Measurements from ENCODE around the gene SLC6A16.
A peak's percentile ranks its signal among the peaks of the same experiment; 100 is the strongest.

The SLC6A16 gene

DNA sequence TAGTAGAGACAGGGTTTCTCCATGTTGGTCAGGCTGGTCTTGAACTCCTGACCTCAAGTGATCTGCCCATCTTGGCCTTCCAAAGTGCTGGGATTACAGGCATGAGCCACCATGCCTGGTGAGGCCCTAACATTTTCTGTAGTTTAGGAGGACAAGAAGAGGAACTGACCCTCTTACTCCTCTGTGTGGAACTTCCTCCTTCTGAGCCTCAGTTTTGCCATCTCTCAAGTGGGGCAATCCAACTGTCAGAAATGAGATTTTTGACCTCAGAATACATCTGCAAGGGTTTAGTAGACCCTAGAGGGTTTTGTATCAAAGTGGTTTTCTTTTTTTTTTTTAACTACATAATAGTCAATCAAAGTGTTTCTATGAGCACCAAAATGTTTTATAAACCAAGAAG is 41.1 kb upstream of the SLC6A16 start:
- Histone ChIP-seq H3K9me3 (ENCODE audit: insufficient read depth, low read length) (peaks cover 17% of the 10 kb centered on the region), H4K20me1 (ENCODE audit: insufficient read depth, low read length) (no peaks in the 10 kb centered on the region), H3K9ac (ENCODE audit: low read length) (no peak overlapping the region), H3K27me3 (ENCODE audit: low read depth, low read length) (no peaks in the 10 kb centered on the region), H2AFZ (ENCODE audit: low read depth, low read length) (no peak overlapping the region), H3K4me3 (ENCODE audit: low read length) (no peak overlapping the region), H3K4me2 (ENCODE audit: low read length) (no peak overlapping the region), H3K27ac (ENCODE audit: low read length) (no peak overlapping the region), H3K36me3 (replicated peaks; ENCODE audit: low read depth, low read length) (peaks cover 15% of the 10 kb centered on the region), H3K4me1 (ENCODE audit: low read length) (peaks cover 22% of the 10 kb centered on the region), H3K79me2 (ENCODE audit: low read length) (no peaks in the 10 kb centered on the region)
- no peak for TF ChIP-seq EZH2phosphoT487 (IDR thresholded peaks at IDR 0.05; ENCODE audit: low read depth)
- TF ChIP-seq, protein P1, sequence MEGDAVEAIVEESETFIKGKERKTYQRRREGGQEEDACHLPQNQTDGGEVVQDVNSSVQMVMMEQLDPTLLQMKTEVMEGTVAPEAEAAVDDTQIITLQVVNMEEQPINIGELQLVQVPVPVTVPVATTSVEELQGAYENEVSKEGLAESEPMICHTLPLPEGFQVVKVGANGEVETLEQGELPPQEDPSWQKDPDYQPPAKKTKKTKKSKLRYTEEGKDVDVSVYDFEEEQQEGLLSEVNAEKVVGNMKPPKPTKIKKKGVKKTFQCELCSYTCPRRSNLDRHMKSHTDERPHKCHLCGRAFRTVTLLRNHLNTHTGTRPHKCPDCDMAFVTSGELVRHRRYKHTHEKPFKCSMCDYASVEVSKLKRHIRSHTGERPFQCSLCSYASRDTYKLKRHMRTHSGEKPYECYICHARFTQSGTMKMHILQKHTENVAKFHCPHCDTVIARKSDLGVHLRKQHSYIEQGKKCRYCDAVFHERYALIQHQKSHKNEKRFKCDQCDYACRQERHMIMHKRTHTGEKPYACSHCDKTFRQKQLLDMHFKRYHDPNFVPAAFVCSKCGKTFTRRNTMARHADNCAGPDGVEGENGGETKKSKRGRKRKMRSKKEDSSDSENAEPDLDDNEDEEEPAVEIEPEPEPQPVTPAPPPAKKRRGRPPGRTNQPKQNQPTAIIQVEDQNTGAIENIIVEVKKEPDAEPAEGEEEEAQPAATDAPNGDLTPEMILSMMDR (IDR thresholded peaks at IDR 0.05; ENCODE audit: low read depth, low read length): no peak

- no peaks in the 10 kb centered on the region for H3K79me2 ChIP-seq (ENCODE audit: low read length)
- H3K4me3 ChIP-seq (ENCODE audit: low read length): no peak overlapping the region
- no peaks in the 10 kb centered on the region for H3K27me3 ChIP-seq (ENCODE audit: low read depth, low read length)
- no peak for TF ChIP-seq EZH2phosphoT487 (IDR thresholded peaks at IDR 0.05; ENCODE audit: low read depth)
- TF ChIP-seq, protein P1 (IDR thresholded peaks at IDR 0.05; ENCODE audit: low read depth, low read length): no peak
- H4K20me1 ChIP-seq (ENCODE audit: insufficient read depth, low read length): no peaks in the 10 kb centered on the region
- no peak overlapping the region for H3K27ac ChIP-seq (ENCODE audit: low read length)
- no peak overlapping the region for H2AFZ ChIP-seq (ENCODE audit: low read depth, low read length)
- no peaks in the 10 kb centered on the region for H3K36me3 ChIP-seq (replicated peaks; ENCODE audit: low read depth, low read length)
- no peak overlapping the region for H3K9ac ChIP-seq (ENCODE audit: low read length)
- no peak overlapping the region; the same call in 1 of the 2 replicates for H3K4me2 ChIP-seq (ENCODE audit: low read length)
- H3K9me3 ChIP-seq (ENCODE audit: insufficient read depth, low read length): peaks cover 5% of the 10 kb centered on the region
- peaks cover 40% of the 10 kb centered on the region for H3K4me1 ChIP-seq (ENCODE audit: low read length)
Measured at GRCh38 chr19:49364083-49364737, 39.2 kb upstream of the SLC6A16 start.

DNA sequence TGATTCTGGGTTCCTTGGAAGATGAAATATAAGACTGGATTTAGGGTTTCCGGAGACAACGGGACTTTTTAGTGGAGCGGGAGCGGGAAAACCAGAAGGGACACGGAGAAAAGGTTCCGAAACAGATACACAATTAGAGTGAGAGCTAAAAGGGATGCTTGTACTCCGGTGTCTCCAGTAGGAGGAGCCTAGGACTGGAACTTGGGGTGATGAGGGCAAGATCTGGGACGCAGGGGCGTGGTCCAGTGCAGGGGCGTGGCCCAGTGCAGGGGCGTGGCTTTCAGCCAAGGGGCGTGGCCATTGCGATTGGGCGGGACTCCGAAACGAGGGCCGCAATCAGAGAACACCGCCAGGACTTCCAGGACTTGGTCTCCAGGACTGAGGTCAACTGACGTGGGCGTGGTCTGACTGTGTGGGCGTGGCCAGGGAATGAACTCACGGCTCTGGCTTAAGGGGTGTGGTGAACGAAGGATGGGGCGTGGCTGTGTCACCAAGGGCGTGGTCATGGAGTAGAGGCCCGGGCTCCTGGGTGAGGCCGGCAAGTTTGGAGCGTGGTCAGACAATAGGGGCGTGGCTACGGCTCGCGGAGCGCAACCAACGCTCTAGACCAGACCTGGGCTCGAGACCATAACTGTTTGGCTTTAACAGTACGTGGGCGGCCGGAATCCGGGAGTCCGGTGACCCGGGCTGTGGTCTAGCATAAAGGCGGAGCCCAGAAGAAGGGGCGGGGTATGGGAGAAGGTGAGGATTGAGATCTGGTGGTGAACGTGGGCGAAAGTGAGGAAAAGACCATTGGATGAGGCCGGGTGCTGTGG is 38.5 kb upstream of the SLC6A16 start, which contains the start of gene DKKL1:
Gene DKKL1, plus strand, starts transcription at position 610 of the 815 bp plus-strand sequence. Its CDS starts 122 bp downstream, at position 732.
- Histone ChIP-seq H3K9me3 (ENCODE audit: insufficient read depth, low read length) (no peaks in the 10 kb centered on the region), H3K79me2 (ENCODE audit: low read length) (no peaks in the 10 kb centered on the region), H3K27ac (ENCODE audit: low read length) (no peak within 1 kb of the TSS), H3K36me3 (replicated peaks; ENCODE audit: low read depth, low read length) (no peaks in the 10 kb centered on the region), H3K27me3 (ENCODE audit: low read depth, low read length) (no peaks in the 10 kb centered on the region), H3K4me1 (ENCODE audit: low read length) (peaks cover 40% of the 10 kb centered on the region), H3K4me3 (ENCODE audit: low read length) (peak within 1 kb of the TSS; percentile 80), H2AFZ (ENCODE audit: low read depth, low read length) (no peak within 1 kb of the TSS), H3K4me2 (ENCODE audit: low read length) (peak within 1 kb of the TSS; percentile 90), H3K9ac (ENCODE audit: low read length) (peak within 1 kb of the TSS; percentile 82; the same call in 1 of the 2 replicates), H4K20me1 (ENCODE audit: insufficient read depth, low read length) (no peaks in the 10 kb centered on the region)
- TF ChIP-seq, protein P1 (IDR thresholded peaks at IDR 0.05; ENCODE audit: low read depth, low read length): no peak
- TF ChIP-seq EZH2phosphoT487 (IDR thresholded peaks at IDR 0.05; ENCODE audit: low read depth): no peak

- H4K20me1 ChIP-seq (ENCODE audit: insufficient read depth, low read length): no peaks in the 10 kb centered on the region
- H3K79me2 ChIP-seq (ENCODE audit: low read length): no peaks in the 10 kb centered on the region
- TF ChIP-seq, protein P1 (IDR thresholded peaks at IDR 0.05; ENCODE audit: low read depth, low read length): no peak
- TF ChIP-seq EZH2phosphoT487 (IDR thresholded peaks at IDR 0.05; ENCODE audit: low read depth): no peak
- H3K9ac ChIP-seq (ENCODE audit: low read length): peak overlapping the region; percentile 20; the same call in 1 of the 2 replicates
- no peaks in the 10 kb centered on the region for H3K36me3 ChIP-seq (replicated peaks; ENCODE audit: low read depth, low read length)
- H3K4me3 ChIP-seq (ENCODE audit: low read length): peak overlapping the region; percentile 80
- no peak overlapping the region for H2AFZ ChIP-seq (ENCODE audit: low read depth, low read length)
- no peaks in the 10 kb centered on the region for H3K27me3 ChIP-seq (ENCODE audit: low read depth, low read length)
- no peak overlapping the region for H3K27ac ChIP-seq (ENCODE audit: low read length)
- peaks cover 40% of the 10 kb centered on the region for H3K4me1 ChIP-seq (ENCODE audit: low read length)
- H3K9me3 ChIP-seq (ENCODE audit: insufficient read depth, low read length): no peaks in the 10 kb centered on the region
- peak overlapping the region; percentile 90 for H3K4me2 ChIP-seq (ENCODE audit: low read length)
Measured at GRCh38 chr19:49362929-49363267, 37.9 kb upstream of the SLC6A16 start.
